ENCODE data around the gene NAV1. TPM values are rescaled to one million over a fixed set of nuclear protein-coding genes. Genes with fewer than 3 reads are reported as not detected.

Gene NAV1
- total RNA-seq, 2 donors from 2014 or later: 17.9 to 24.1 TPM

DNA sequence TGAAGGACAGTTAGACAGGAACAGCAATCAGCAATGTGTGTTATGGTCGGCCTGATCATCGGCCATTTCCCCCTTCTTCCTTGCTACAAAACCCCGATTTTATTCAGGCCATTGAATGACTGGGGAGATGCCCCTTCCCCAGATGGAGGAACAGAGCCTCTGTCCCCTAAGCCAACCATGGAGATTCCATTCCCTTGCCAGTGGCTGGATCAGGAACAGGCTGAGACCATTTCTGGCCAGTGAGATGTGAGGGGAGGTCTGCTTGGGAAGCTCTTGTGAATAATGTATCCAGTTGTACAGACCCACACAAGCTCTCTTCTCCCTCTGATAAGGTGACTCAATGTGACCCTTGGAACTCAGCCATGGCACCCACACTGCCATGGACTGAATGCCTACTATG, 39.7 kb upstream of the NAV1 start:
- H3K4me3 ChIP-seq: no peak overlapping the region
- no peaks in the 10 kb centered on the region for H3K27me3 ChIP-seq
- no peak for TF ChIP-seq CTCF (IDR thresholded peaks at IDR 0.05)
- H3K36me3 ChIP-seq: peaks cover 6% of the 10 kb centered on the region
- H3K27ac ChIP-seq: peak overlapping the region; percentile 91
- no peak overlapping the region for H3K9ac ChIP-seq (ENCODE audit: low read depth in 2 of 2, low read length in 2 of 2)
- intact Hi-C loops (cut with DNase I): no loop called here
- no peaks in the 10 kb centered on the region for H3K9me3 ChIP-seq
- DNase-seq: no peak
- no peaks in the 10 kb centered on the region for H3K4me1 ChIP-seq

DNA sequence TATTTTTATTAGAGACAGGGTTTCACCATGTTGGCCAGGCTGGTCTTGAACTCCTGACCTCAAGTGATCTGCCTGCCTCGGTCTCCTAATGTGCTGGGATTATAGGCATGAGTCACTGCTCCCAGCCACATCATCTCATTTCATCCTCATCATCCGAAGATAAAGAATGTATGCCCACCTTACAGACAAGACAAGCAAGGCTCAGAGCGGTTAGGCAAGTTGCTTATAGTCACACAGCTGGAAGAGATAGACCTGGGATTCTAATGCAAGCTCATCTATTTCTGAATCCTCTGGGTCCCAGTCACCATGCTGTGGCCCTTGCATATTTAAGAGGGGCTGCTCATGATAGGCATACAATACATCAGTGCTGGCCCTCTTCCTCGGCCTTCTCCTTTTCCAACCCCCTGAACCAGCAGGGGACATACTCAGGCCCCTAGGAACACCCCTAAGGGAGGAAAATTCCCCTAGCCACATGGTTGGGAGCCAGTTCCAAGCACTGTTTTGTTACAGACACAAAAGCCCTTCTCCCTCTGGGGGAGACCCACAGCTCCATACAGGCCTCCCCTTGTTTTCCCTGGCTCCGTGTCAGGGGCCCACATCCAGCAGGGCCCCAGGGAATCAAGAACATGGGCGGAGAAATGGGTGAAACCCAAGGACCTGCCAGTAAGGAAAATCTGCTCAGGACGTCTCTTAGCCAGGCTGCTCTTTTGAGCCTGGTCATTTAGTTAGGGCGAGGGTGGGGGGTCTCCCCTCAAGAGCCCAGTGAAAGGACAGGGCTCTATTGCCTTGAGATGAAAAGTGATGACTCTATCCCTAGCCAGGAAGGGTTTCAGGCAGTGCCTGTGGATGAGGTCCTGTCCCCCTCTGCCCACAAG, 38.9 kb upstream of the NAV1 start:
- Histone ChIP-seq H3K4me1 (no peaks in the 10 kb centered on the region), H3K27me3 (no peaks in the 10 kb centered on the region), H3K4me3 (no peak overlapping the region), H3K27ac (peak overlapping the region; percentile 91), H3K9me3 (no peaks in the 10 kb centered on the region), H3K36me3 (peaks cover 5% of the 10 kb centered on the region), H3K9ac (ENCODE audit: low read depth in 2 of 2, low read length in 2 of 2) (peak overlapping the region; percentile 27 to 59)
- TF ChIP-seq CTCF (IDR thresholded peaks at IDR 0.05): no peak
- no peak for DNase-seq
- intact Hi-C loops (cut with DNase I): no loop called here

DNA sequence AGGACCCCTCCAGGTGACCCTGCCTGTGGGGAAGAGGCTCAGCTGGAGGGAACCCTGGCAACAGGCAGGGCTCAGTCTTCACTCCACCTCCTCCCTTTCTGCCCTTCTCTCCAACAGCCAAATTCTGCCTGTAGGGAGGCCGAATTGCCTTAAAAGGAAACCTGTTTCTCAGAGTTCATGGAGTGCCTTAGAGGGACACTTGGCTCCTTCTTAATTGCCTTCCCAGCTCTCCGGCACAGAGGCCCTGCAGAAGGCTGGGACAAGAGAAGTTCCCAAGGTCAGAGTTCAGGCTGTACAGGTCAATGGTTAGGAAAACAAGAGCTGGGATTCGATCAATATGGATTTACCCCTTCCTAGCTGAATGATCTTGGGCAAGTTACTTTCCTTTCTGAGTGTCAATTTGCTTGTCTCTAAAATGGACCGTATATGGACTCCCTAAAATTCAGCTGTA, 38.2 kb upstream of the NAV1 start:
- intact Hi-C loops (cut with DNase I): no loop called here
- TF ChIP-seq CTCF (IDR thresholded peaks at IDR 0.05): no peak
- Histone ChIP-seq H3K4me3 (no peak overlapping the region), H3K27me3 (no peaks in the 10 kb centered on the region), H3K9ac (ENCODE audit: low read depth in 2 of 2, low read length in 2 of 2) (peak overlapping the region; percentile 27 to 59), H3K9me3 (no peaks in the 10 kb centered on the region), H3K36me3 (no peaks in the 10 kb centered on the region), H3K4me1 (peaks cover 4% of the 10 kb centered on the region), H3K27ac (peak overlapping the region; percentile 91)
- DNase-seq: no peak

GRCh38 chr1:201501144-201501543, 37.8 kb upstream of the NAV1 start:
- Histone ChIP-seq H3K27ac (peak overlapping the region; percentile 91), H3K36me3 (no peaks in the 10 kb centered on the region), H3K4me1 (peaks cover 6% of the 10 kb centered on the region), H3K4me3 (no peak overlapping the region), H3K27me3 (no peaks in the 10 kb centered on the region), H3K9ac (ENCODE audit: low read depth in 2 of 2, low read length in 2 of 2) (peak overlapping the region; percentile 28 to 59), H3K9me3 (no peaks in the 10 kb centered on the region)
- intact Hi-C loops (cut with DNase I): no loop called here
- no peak for DNase-seq
- TF ChIP-seq CTCF (IDR thresholded peaks at IDR 0.05): no peak

GRCh38 chr1:201501812-201502510, 37.0 kb upstream of the NAV1 start:
- H3K36me3 ChIP-seq: no peaks in the 10 kb centered on the region
- H3K9me3 ChIP-seq: no peaks in the 10 kb centered on the region
- peaks cover 6% of the 10 kb centered on the region for H3K4me1 ChIP-seq
- no peaks in the 10 kb centered on the region for H3K27me3 ChIP-seq
- no peak overlapping the region for H3K4me3 ChIP-seq
- no peak for TF ChIP-seq CTCF (IDR thresholded peaks at IDR 0.05)
- peak overlapping the region; percentile 5 to 51 for H3K9ac ChIP-seq (ENCODE audit: low read depth in 2 of 2, low read length in 2 of 2)
- intact Hi-C loops (cut with DNase I): no loop called here
- DNase-seq: no peak
- peak overlapping the region; percentile 91 for H3K27ac ChIP-seq

Measured in colonic mucosa (tissue), 4 donors.